ENCODE data around the gene ROCK2. TPM values are rescaled to one million over a fixed set of nuclear protein-coding genes. Genes with fewer than 3 reads are reported as not detected.

Gene ROCK2
- total and polyA plus RNA-seq, 2 of the 8 experiments (the other 6 are each of a cell fraction or from before 2014, with no cell fraction given) = 2.7 to 29.0 TPM

DNA sequence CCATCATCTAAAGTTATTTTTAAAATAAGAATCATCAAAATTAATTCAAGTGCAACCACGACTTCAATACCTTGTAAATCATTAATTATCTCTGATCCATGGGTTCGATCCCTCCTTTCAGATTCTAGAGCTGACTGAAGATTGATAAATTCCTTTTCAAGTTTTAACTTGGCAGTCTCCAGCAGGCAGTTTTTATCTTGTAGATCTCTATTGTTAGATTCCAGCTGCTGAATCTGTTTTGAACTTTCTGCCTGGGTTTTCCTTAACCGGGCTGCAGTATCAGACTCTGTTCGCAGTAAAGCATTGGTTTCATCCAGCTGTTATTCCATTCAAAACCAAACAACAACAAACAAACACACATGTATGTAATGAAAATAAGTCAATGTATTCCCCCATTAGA, 129.7 kb downstream of the ROCK2 start:
- Histone ChIP-seq H3K9me3 (ENCODE audit: insufficient read depth in 2 of 2, low read depth in 1 of 2, low read length in 1 of 2) (no peaks in the 10 kb centered on the region), H2BK120ac (replicated peaks; ENCODE audit: low read depth, low read length) (no peak overlapping the region), H3K27ac (ENCODE audit: low read depth, low read length) (no peak overlapping the region), H3K36me3 (ENCODE audit: control insufficient read depth in 2 of 4, insufficient read depth in 4 of 4, low read length in 3 of 4) (peaks cover 0 to 35% (median 12%) of the 10 kb centered on the region in 4 experiments; a peak in 4 of 8 replicates), H2BK20ac (ENCODE audit: low read length) (no peak overlapping the region), H2AK5ac (ENCODE audit: low read depth, low read length) (no peak overlapping the region), H3K4me3 (ENCODE audit: extremely low read depth in 1 of 4, insufficient read depth in 2 of 4, low read depth in 3 of 4, low read length in 4 of 4) (no peak overlapping the region), H4K5ac (ENCODE audit: insufficient read length, low read depth, low read length) (no peak overlapping the region), H3K4me1 (replicated peaks in 1 of 4; ENCODE audit: control insufficient read depth in 3 of 4, insufficient read depth in 4 of 4, low read length in 3 of 4) (no peaks in the 10 kb centered on the region), H3K23me2 (ENCODE audit: low read depth, low read length) (no peaks in the 10 kb centered on the region), H3K27me3 (replicated peaks in 1 of 4; ENCODE audit: control insufficient read depth in 3 of 4, extremely low read depth in 1 of 4, insufficient read depth in 3 of 4, low read length in 3 of 4) (no peaks in the 10 kb centered on the region), H4K20me1 (replicated peaks in 1 of 2; ENCODE audit: control insufficient read depth in 1 of 2, insufficient read depth in 2 of 2, low read length in 2 of 2) (no peaks in the 10 kb centered on the region), H2BK15ac (ENCODE audit: low read length) (no peak overlapping the region), H3K14ac (ENCODE audit: insufficient read length) (no peak overlapping the region), H2BK12ac (ENCODE audit: low read depth, low read length) (no peak overlapping the region), H3K4me2 (ENCODE audit: insufficient read depth in 1 of 2, low read depth in 2 of 2, low read length in 2 of 2) (no peak overlapping the region), H4K8ac (ENCODE audit: extremely low read depth, insufficient read depth, low read length) (no peak overlapping the region), H2AFZ (ENCODE audit: low read length) (no peak overlapping the region), H3K18ac (ENCODE audit: extremely low read depth, low read length) (no peak overlapping the region), H3K79me2 (ENCODE audit: control insufficient read depth in 1 of 2, insufficient read depth in 2 of 2, low read length in 2 of 2) (no peaks in the 10 kb centered on the region), H3K79me1 (ENCODE audit: low read depth, low read length) (no peaks in the 10 kb centered on the region), H3K23ac (ENCODE audit: insufficient read length) (no peak overlapping the region), H2BK5ac (ENCODE audit: low read depth, low read length) (no peak overlapping the region), H4K91ac (replicated peaks; ENCODE audit: insufficient read length, low read length) (no peak overlapping the region), H3K9ac (replicated peaks in 1 of 4; ENCODE audit: extremely low read depth in 1 of 4, low read depth in 3 of 4, low read length in 3 of 4) (no peak overlapping the region), H3K56ac (replicated peaks; ENCODE audit: insufficient read length, low read depth, low read length) (no peak overlapping the region), H3K4ac (replicated peaks; ENCODE audit: insufficient read length, low read depth, low read length) (no peak overlapping the region)
- FAIRE-seq (no peak), DNase-seq (ENCODE audit: low read depth in 1 of 2, low spot score in 2 of 2) (no peak)
- ChIA-PET POLR2A (ENCODE audit: partially characterized antibody) (no interaction called here), CTCF (ENCODE audit: partially characterized antibody) (interaction anchor here (2.0 kb wide), 1 partner anchor 196 kb away, joined by 7 read pairs; no protein-coding TSS in a partner anchor)
- 96% methylated on average over 4 of the region's 4 CpGs; no CpG with 5 or more reads in 1 of the 2 experiments for WGBS, 2 experiments (ENCODE audit: extremely low coverage in 1 of 2, insufficient coverage in 1 of 2, insufficient read length in 1 of 2, insufficient replicate concordance in 2 of 2, low coverage in 1 of 2, low lambda C conversion rate in 2 of 2, missing lambda C conversion rate in 1 of 2)
- TF ChIP-seq TCF12 (IDR thresholded peaks at IDR 0.05; ENCODE audit: low read depth, low read length) = no peak

Measured in H1 (cell line).